OCI-M2 (cell line): ENCODE measurements around the gene DNMT3B.

ENCODE experiments used
- DNase-seq: peaks from one replicate; lab custom pipeline; 2025; ENCODE audit not compliant: unreplicated experiment; lab: John Stamatoyannopoulos, UW

DNMT3B gene

GRCh38 chr20:32849577-32849976, 87.4 kb downstream of the DNMT3B start:
- no peak for DNase-seq

- DNase-seq, result no peak
Measured at GRCh38 chr20:32855387-32855786, 93.2 kb downstream of the DNMT3B start.

- no peak for DNase-seq
Measured at GRCh38 chr20:32858189-32858588, 96.0 kb downstream of the DNMT3B start.
